Panc1 (cell line): ENCODE data around the gene ZCCHC24. TPM values are rescaled to one million over a fixed set of nuclear protein-coding genes. Genes with fewer than 3 reads are reported as not detected.

ENCODE experiments used
- ATAC-seq: fragments of 200-7000 bp; cut with Tn5 transposase; 2 replicates; pipeline ENCODE4 v1.9.1; 2020; ENCODE audit warnings: mild to moderate bottlenecking, moderate library complexity
- BruUV-seq: library from RNA; stranded (reverse); fragments of 400-500 nt; replicated peaks from 2 replicates; lab custom pipeline; 2021; lab: Mats Ljungman, UMichigan
- CTCF ChIA-PET: fragments of 300-600 bp; sonication (Branson Sonifier 250); formaldehyde crosslinking; loops from one replicate; lab custom pipeline; 2022; ENCODE audit warnings: antibody characterized with exemption; lab: Charles Lee
- POLR2A ChIA-PET: fragments of 300-600 bp; sonication (Branson Sonifier 250); formaldehyde crosslinking; loops from one replicate; lab custom pipeline; 2022; ENCODE audit warnings: antibody characterized with exemption; lab: Charles Lee
- DNase-seq: peaks from one replicate; pipeline ENCODE4 v3.0.0-alpha.2; 2010; ENCODE audit warnings: low read depth, low spot score
- H3K27ac ChIP-seq: 2 replicates; pipeline ENCODE4 v1.5.1; 2011; ENCODE audit warnings: mild to moderate bottlenecking, low read length, inconsistent platforms
- H3K27me3 ChIP-seq: fragments of 200-500 bp; sonication (Bioruptor generic); 2 replicates; pipeline ENCODE4 v1.6.0; 2014; ENCODE audit warnings: low read length, inconsistent platforms; ENCODE audit not compliant: control insufficient read depth, insufficient read depth
- H3K36me3 ChIP-seq: fragments of 200-500 bp; sonication (Bioruptor generic); 2 replicates; pipeline ENCODE4 v1.5.1; 2014; ENCODE audit warnings: inconsistent platforms, mild to moderate bottlenecking, low read length, moderate library complexity; ENCODE audit not compliant: control insufficient read depth, insufficient read depth
- H3K4me1 ChIP-seq: 2 replicates; pipeline ENCODE4 v1.5.1; 2011; ENCODE audit warnings: inconsistent platforms, mild to moderate bottlenecking, low read length, moderate library complexity; ENCODE audit not compliant: control insufficient read depth, insufficient read depth
- H3K4me3 ChIP-seq, 2 experiments: 2 replicates each; pipeline ENCODE4 v1.5.1; 2011 to 2012; ENCODE audit warnings: low read depth in 2 of 2, low read length in 2 of 2, mild to moderate bottlenecking in 2 of 2, inconsistent platforms in 1 of 2, moderate library complexity in 1 of 2
- H3K9me3 ChIP-seq: fragments of 200-500 bp; sonication (Bioruptor generic); 2 replicates; pipeline ENCODE4 v1.5.1; 2014; ENCODE audit warnings: low read depth, mild to moderate bottlenecking, inconsistent platforms, low read length, moderate library complexity; ENCODE audit not compliant: control insufficient read depth, insufficient read depth
- CTCF ChIP-seq: fragments of 450-650 bp; IDR thresholded peaks from 2 replicates; pipeline ENCODE4 v1.5.1; 2017; ENCODE audit warnings: mild to moderate bottlenecking
- POLR2AphosphoS5 ChIP-seq: IDR thresholded peaks from 2 replicates; pipeline ENCODE4 v1.6.1; 2012; ENCODE audit warnings: mild to moderate bottlenecking, low read depth, low read length, moderate library complexity
- REST ChIP-seq, 2 experiments: IDR thresholded peaks; 2 replicates each; pipeline ENCODE4 v1.6.1; 2011 to 2012; ENCODE audit warnings: low read depth in 2 of 2, control low read depth in 1 of 2, low read length in 1 of 2, mild to moderate bottlenecking in 1 of 2, moderate library complexity in 1 of 2; ENCODE audit not compliant: insufficient read depth in 1 of 2
- SIN3A ChIP-seq: IDR thresholded peaks from 2 replicates; pipeline ENCODE4 v1.6.1; 2012; ENCODE audit warnings: low read depth, mild to moderate bottlenecking, low read length, moderate library complexity, borderline replicate concordance; ENCODE audit not compliant: insufficient read depth
- TCF7L2 ChIP-seq: IDR thresholded peaks from 2 replicates; pipeline ENCODE4 v1.6.1; 2011; ENCODE audit warnings: mild to moderate bottlenecking, low read depth, low read length, inconsistent platforms
- in situ Hi-C: cut with HindIII; loops from 2 replicates; pipeline ENCODE4 v1.10.0; 2016; ENCODE audit warnings: low sequenced_read_pairs, low pct_unique_long_range_greater_than_20kb
- intact Hi-C: fragments of 100-400 bp; cut with micrococcal nuclease; formaldehyde crosslinking; loops from one replicate; pipeline ENCODE4 v1.10.0; 2022; ENCODE audit not compliant: unreplicated experiment
- total RNA-seq: library from RNA; stranded (reverse); gene quantifications from one replicate; pipeline ENCODE4 v1.2.1, GENCODE V29; 2021; ENCODE audit not compliant: unreplicated experiment

The ZCCHC24 gene
- total RNA-seq, 1 experiment from 2014 or later: 7.8 TPM

- H3K4me1 ChIP-seq: peaks cover 8% of the 10 kb centered on the region
- no peaks in the 10 kb centered on the region for H3K9me3 ChIP-seq
- H3K4me3 ChIP-seq: no peak overlapping the region
- intact Hi-C loops (no loop called here), in situ Hi-C loops (no loop called here)
- ATAC-seq (no peak), DNase-seq (no peak)
- ChIA-PET CTCF (no interaction called here), POLR2A (no interaction called here)
- BruUV-seq: no TSS peak
- TF ChIP-seq SIN3A: no peak
- no peaks in the 10 kb centered on the region for H3K36me3 ChIP-seq
- H3K27ac ChIP-seq: no peak overlapping the region
- no peaks in the 10 kb centered on the region for H3K27me3 ChIP-seq
Measured at GRCh38 chr10:79436066-79436849, 9.2 kb downstream of the ZCCHC24 start.

- H3K27me3 ChIP-seq: no peaks in the 10 kb centered on the region
- ATAC-seq (0 out of 2 replicates have a peak, but pooled peaks have one; percentile 16), DNase-seq (no peak)
- H3K4me3 ChIP-seq: no peak overlapping the region
- TF ChIP-seq POLR2AphosphoS5: no peak
- no peak for TF ChIP-seq CTCF
- no peak for TF ChIP-seq SIN3A
- TF ChIP-seq TCF7L2: no peak
- no peak for TF ChIP-seq REST (IDR thresholded peaks at IDR 0.05; ENCODE audit: insufficient read depth in 1 of 2, low read depth in 2 of 2, low read length in 1 of 2)
- in situ Hi-C loops: no loop called here
- CTCF ChIA-PET: no interaction called here
- intact Hi-C loops: no loop called here
- POLR2A ChIA-PET: no interaction called here
- H3K36me3 ChIP-seq: no peaks in the 10 kb centered on the region
- H3K9me3 ChIP-seq: no peaks in the 10 kb centered on the region
- no peak overlapping the region for H3K27ac ChIP-seq
- peaks cover 8% of the 10 kb centered on the region for H3K4me1 ChIP-seq
- no TSS peak for BruUV-seq
Measured at GRCh38 chr10:79435271-79436065, 10.0 kb downstream of the ZCCHC24 start.
